Upper lobe of left lung (tissue), 6 donors: Measurements from ENCODE around the gene TNPO2. TPM values are rescaled to one million over a fixed set of nuclear protein-coding genes. Genes with fewer than 3 reads are reported as not detected.

Experiments used
- ATAC-seq, 2 donors: fragments of 200-7000 bp; cut with Tn5 transposase; one replicate each; pipeline ENCODE4 v1.9.1; 2022; ENCODE audit warnings: mild to moderate bottlenecking in 2 of 2, moderate library complexity in 2 of 2; ENCODE audit not compliant: low FRiP score in 2 of 2
- DNase-seq, 2 donors: peaks; one replicate each; pipeline ENCODE4 v3.0.0-alpha.2; 2019 to 2020
- H3K27ac ChIP-seq, 4 donors: fragments of 200-600 bp; sonication (generic); one replicate each; pipeline ENCODE4 v1.5.1; 2016 to 2019
- H3K27me3 ChIP-seq, 4 donors: fragments of 200-600 bp; sonication (generic); one replicate each; pipeline ENCODE4 v1.5.1; 2017 to 2019
- H3K36me3 ChIP-seq, 4 donors: fragments of 200-600 bp; sonication (generic); one replicate each; pipeline ENCODE4 v1.5.1; 2016 to 2019
- H3K4me1 ChIP-seq, 4 donors: fragments of 200-600 bp; sonication (generic); one replicate each; pipeline ENCODE4 v1.5.1; 2018 to 2019
- H3K4me3 ChIP-seq, 4 donors: fragments of 200-600 bp; sonication (generic); one replicate each; pipeline ENCODE4 v1.5.1; 2017 to 2019; ENCODE audit warnings: mild to moderate bottlenecking in 2 of 4, moderate library complexity in 1 of 4
- H3K9me3 ChIP-seq, 4 donors: fragments of 200-600 bp; sonication (generic); one replicate each; pipeline ENCODE4 v1.5.1; 2018 to 2019
- EP300 ChIP-seq, 4 donors: sonication (generic); formaldehyde crosslinking; IDR thresholded peaks; one replicate each; pipeline ENCODE4 v1.5.1; 2017; ENCODE audit warnings: antibody characterized with exemption in 4 of 4, control low read depth in 2 of 4
- POLR2A ChIP-seq, 4 donors: fragments of 450-650 bp; IDR thresholded peaks; one replicate each; pipeline ENCODE4 v1.5.1; 2016 to 2017; ENCODE audit warnings: antibody characterized with exemption in 4 of 4, mild to moderate bottlenecking in 2 of 4
- POLR2AphosphoS5 ChIP-seq, 2 donors: sonication (generic); formaldehyde crosslinking; IDR thresholded peaks; one replicate each; pipeline ENCODE4 v1.5.1; 2017; ENCODE audit warnings: antibody characterized with exemption in 2 of 2
- WGBS, 2 donors: methylation state at CpG; one replicate each; pipeline ENCODE4 v1.1.5; 2017 to 2018; 5-methylcytosine and 5-hydroxymethylcytosine counted together
- total RNA-seq, 6 donors: library from RNA; depleted of rRNA in 4 of 6; stranded (reverse); fragments of >200 nt in 4 of 6; gene quantifications; one replicate each; pipeline versions ENCODE4 v1.1.0 to v1.2.1, GENCODE V29; 2016 to 2021
- TF ChIP-seq, protein P1 (sequence below), 6 experiments: fragments of 450-650 bp in 4 of 6; fragments of 200-600 bp in 2 of 6; sonication (generic) in 2 of 6; IDR thresholded peaks; one replicate each; pipeline ENCODE4 v1.5.1; 2016 to 2019; ENCODE audit warnings: antibody characterized with exemption in 6 of 6
- donor health status: DM: no; HTN: no; CAD: no; lungs with moderate emphysema.
- donor health status: DM: no; HTN: yes; CAD: no; lungs with severe emphysema.

Gene TNPO2
- total RNA-seq, 6 donors from 2014 or later: 43.5 to 124 (median 46.1) TPM

DNA sequence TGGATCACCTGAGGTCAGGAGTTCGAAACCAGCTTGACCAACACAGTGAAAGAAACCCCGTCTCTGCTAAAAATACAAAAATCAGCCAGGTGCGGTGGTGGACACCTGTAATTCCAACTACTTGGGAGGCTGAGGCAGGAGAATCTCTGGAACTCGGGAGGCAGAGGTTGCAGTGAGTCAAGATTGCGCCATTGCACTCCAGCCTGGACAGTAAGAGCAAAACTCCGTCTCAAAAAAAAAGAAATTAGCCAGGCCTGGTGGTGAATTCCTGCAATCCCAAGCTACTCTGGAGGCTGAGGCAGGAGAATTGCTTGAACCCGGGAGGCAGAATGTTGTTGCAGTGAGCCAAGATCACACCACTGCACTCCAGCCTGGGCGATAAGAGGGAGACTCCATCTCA, 15.1 kb downstream of the TNPO2 start:
- DNase-seq: no peak
- TF ChIP-seq EP300 (IDR thresholded peaks at IDR 0.05): no peak
- no peak for TF ChIP-seq POLR2A (IDR thresholded peaks at IDR 0.05)
- no peak for TF ChIP-seq POLR2AphosphoS5 (IDR thresholded peaks at IDR 0.05)
- TF ChIP-seq, protein P1, sequence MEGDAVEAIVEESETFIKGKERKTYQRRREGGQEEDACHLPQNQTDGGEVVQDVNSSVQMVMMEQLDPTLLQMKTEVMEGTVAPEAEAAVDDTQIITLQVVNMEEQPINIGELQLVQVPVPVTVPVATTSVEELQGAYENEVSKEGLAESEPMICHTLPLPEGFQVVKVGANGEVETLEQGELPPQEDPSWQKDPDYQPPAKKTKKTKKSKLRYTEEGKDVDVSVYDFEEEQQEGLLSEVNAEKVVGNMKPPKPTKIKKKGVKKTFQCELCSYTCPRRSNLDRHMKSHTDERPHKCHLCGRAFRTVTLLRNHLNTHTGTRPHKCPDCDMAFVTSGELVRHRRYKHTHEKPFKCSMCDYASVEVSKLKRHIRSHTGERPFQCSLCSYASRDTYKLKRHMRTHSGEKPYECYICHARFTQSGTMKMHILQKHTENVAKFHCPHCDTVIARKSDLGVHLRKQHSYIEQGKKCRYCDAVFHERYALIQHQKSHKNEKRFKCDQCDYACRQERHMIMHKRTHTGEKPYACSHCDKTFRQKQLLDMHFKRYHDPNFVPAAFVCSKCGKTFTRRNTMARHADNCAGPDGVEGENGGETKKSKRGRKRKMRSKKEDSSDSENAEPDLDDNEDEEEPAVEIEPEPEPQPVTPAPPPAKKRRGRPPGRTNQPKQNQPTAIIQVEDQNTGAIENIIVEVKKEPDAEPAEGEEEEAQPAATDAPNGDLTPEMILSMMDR (IDR thresholded peaks at IDR 0.05): no peak

DNA sequence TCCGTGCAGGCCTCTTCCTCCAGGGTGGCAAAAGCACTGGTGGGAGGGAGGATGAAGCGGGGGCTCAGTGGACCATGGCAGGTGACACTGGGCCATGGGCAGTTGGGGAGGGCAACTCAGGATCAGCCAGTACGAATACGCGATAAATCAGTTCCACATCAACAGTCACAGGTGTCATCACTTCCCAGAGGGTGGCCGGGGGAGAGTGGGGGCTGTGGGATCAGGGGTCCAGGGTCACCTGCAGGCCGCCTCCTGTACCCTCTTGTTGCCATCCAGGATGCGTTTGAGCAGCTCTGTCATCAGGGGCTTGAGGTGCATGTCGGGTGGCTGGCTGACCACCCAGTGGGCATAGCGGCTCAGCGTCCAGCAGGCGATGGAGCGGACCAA, 17.4 kb downstream of the TNPO2 start:
- Histone ChIP-seq H3K27me3 (no peaks in the 10 kb centered on the region), H3K36me3 (peaks cover 55 to 100% (median 86%) of the 10 kb centered on the region in 4 donors), H3K9me3 (no peaks in the 10 kb centered on the region), H3K4me3 (no peak overlapping the region), H3K27ac (no peak overlapping the region), H3K4me1 (no peaks in the 10 kb centered on the region)
- DNase-seq (no peak), ATAC-seq (no peak)
- WGBS, 2 donors: 96 to 98% methylated on average over 13 of the region's 13 CpGs
- no peak for TF ChIP-seq POLR2A (IDR thresholded peaks at IDR 0.05)
- TF ChIP-seq, protein P1 (IDR thresholded peaks at IDR 0.05): no peak
- no peak for TF ChIP-seq EP300 (IDR thresholded peaks at IDR 0.05)

More for the DNA sequence above, 15.1 kb downstream of the TNPO2 start:
- 94 to 97% methylated on average over 8 of the region's 8 CpGs for WGBS, 2 donors
- H3K36me3 ChIP-seq: peaks cover 50 to 97% (median 80%) of the 10 kb centered on the region in 4 donors
- no peaks in the 10 kb centered on the region for H3K4me1 ChIP-seq
- no peaks in the 10 kb centered on the region for H3K9me3 ChIP-seq
- no peak overlapping the region for H3K4me3 ChIP-seq
- H3K27me3 ChIP-seq: no peaks in the 10 kb centered on the region
- no peak overlapping the region for H3K27ac ChIP-seq
- no peak for ATAC-seq

DNA sequence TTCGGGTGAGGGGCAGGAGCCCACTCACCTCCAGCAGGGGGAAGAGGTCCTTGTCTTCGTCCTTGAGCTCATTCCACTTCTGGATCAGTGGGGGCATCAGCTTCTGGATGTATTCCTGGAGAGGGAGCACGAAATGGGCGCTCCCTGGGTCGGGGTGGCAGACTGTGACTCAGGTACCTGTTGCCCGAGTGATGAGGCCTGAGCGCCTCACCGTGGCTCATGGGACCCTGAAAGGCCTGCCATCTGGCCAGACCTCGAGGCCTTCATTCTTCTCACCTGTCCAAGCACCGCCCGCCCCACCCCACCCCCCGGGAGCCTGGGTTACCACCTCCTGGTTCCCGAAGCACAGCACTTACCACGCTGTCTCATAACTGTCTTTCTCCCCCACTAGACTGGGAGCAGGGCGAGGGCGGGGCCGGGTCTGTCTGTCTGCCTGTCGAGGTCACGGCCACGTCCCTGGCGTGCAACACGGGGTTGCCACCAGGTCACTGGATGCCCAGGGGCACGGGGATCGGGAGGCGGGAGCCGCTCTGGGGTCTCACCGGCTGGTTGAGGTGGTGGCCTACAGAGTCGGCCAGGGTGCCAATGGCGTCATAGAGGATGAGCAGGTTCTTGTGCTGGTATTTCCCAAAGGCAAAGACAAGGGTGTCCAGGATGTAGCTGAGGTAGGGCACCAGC, 17.9 kb downstream of the TNPO2 start:
- Histone ChIP-seq H3K9me3 (no peaks in the 10 kb centered on the region), H3K27me3 (no peaks in the 10 kb centered on the region), H3K4me3 (no peak overlapping the region), H3K27ac (no peak overlapping the region), H3K4me1 (no peaks in the 10 kb centered on the region), H3K36me3 (peaks cover 55 to 100% (median 86%) of the 10 kb centered on the region in 4 donors)
- TF ChIP-seq POLR2A (IDR thresholded peaks at IDR 0.05): no peak
- TF ChIP-seq EP300 (IDR thresholded peaks at IDR 0.05): no peak
- no peak for TF ChIP-seq POLR2AphosphoS5 (IDR thresholded peaks at IDR 0.05)
- TF ChIP-seq, protein P1 (IDR thresholded peaks at IDR 0.05): no peak
- no peak for ATAC-seq
- WGBS, 2 donors: 95 to 96% methylated on average over 13 to 24 of the region's 29 CpGs
- DNase-seq: no peak

DNA sequence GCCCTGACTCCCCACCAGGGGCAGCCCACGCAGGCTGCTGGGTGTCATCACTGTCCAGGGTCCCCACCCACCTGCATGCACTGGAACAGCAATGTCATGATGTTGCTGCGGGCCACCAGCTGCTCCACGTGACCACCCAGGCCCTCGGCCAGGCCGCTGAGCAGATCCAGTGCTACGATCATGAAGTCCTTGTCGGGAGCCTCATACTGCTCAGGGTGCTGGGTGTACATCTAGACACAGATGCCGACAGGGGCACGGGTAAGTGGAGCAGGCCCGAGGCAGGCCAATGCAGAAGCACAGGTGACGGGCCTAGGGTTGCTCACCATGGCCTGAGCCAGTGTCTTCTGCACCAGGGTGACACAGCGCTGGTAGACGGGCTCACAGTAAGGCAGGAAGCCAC, 18.6 kb downstream of the TNPO2 start:
- no peak for DNase-seq
- no peak for ATAC-seq
- H3K27me3 ChIP-seq: no peaks in the 10 kb centered on the region
- H3K9me3 ChIP-seq: no peaks in the 10 kb centered on the region
- no peaks in the 10 kb centered on the region for H3K4me1 ChIP-seq
- no peak overlapping the region for H3K27ac ChIP-seq
- TF ChIP-seq POLR2AphosphoS5 (IDR thresholded peaks at IDR 0.05) (no peak), EP300 (IDR thresholded peaks at IDR 0.05) (no peak), POLR2A (IDR thresholded peaks at IDR 0.05) (no peak)
- TF ChIP-seq, protein P1 (IDR thresholded peaks at IDR 0.05): no peak
- WGBS, 2 donors: 94 to 100% methylated on average over 5 to 13 of the region's 13 CpGs
- no peak overlapping the region for H3K4me3 ChIP-seq
- peaks cover 51 to 100% (median 86%) of the 10 kb centered on the region in 4 donors for H3K36me3 ChIP-seq

DNA sequence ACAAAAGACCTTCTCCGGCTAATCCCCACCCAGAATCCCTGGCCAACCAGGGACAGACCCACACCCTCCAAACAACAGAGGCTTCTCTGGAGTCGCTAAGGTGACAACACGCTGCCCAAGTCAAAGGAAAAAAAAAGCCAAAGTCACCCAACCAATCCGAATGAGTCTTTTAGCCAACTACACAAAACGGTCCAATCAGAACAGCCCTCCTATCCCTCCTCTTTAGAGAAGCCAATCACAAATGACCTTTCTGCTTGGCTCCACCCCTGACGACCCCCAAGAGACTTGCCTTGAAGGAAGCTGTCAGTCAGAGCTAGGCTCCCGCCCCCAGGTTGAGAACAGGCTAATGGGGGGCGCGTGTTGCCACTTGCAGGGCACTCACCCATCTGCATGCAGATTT, 20.7 kb downstream of the TNPO2 start:
- Histone ChIP-seq H3K27me3 (no peaks in the 10 kb centered on the region), H3K4me1 (no peaks in the 10 kb centered on the region), H3K4me3 (no peak overlapping the region), H3K9me3 (no peaks in the 10 kb centered on the region), H3K27ac (no peak overlapping the region), H3K36me3 (peaks cover 38 to 97% (median 72%) of the 10 kb centered on the region in 4 donors)
- ATAC-seq (no peak), DNase-seq (no peak)
- 79 to 87% methylated on average over 7 to 9 of the region's 9 CpGs for WGBS, 2 donors
- TF ChIP-seq, protein P1 (IDR thresholded peaks at IDR 0.05): no peak
- TF ChIP-seq POLR2A (IDR thresholded peaks at IDR 0.05) (no peak), POLR2AphosphoS5 (IDR thresholded peaks at IDR 0.05) (no peak), EP300 (IDR thresholded peaks at IDR 0.05) (no peak)
